NCI-H187 (cell line): ENCODE data around the gene ZNF883.
"Not testable (repeated sequence)": the region's sequence is repeated elsewhere in the genome, so short reads cannot be mapped to it uniquely, and the experiment has no call there.

Experiments used
- DNase-seq, 2 experiments: peaks; one replicate each; lab custom pipeline; 2025; lab: John Stamatoyannopoulos, UW

The ZNF883 gene

GRCh38 chr9:113011911-113012381, at the start of gene ZNF883:
Gene ZNF883 (minus strand): TSS chr9:113012192.
- peak; percentile 7 for DNase-seq

DNA sequence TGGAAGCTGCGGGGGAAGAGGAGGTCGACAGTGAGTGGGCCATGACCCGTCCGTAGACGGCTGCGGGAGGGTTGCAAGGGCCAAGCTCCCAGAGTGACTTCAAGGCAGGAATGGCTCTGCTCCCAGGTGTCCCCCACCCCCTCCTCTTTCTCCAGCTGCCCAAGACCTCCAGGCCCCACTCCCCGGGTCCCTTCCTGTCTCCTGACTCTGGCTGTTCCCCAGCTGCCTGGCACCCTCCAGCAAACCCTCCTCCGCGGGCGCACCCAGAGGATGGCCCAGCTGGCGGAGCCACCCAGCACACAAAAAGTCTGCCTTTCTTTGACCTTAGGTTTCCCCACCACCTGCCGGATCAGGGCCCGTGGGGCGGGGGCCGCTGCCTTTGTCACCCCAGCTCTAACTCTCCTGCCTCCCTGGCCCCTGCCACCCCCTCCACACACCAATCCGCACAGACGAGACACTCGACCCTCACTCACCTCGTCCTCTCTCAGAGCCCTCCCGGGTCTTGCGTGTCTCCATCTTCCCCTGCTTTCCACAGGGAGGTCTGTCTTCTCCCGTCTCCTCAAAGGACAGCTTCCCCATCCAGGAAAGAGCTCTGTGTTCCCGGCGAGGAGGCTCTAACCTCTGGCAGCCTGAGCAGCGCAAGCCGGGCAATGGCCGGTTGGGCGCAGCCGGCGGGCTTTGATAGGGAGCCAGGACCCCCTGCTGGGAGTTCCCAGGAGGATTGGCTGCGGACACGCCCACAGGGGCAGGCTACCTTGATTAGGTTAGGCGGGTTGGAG, 49.3 kb upstream of the ZNF883 start:
- not testable (repeated sequence) for DNase-seq

DNA sequence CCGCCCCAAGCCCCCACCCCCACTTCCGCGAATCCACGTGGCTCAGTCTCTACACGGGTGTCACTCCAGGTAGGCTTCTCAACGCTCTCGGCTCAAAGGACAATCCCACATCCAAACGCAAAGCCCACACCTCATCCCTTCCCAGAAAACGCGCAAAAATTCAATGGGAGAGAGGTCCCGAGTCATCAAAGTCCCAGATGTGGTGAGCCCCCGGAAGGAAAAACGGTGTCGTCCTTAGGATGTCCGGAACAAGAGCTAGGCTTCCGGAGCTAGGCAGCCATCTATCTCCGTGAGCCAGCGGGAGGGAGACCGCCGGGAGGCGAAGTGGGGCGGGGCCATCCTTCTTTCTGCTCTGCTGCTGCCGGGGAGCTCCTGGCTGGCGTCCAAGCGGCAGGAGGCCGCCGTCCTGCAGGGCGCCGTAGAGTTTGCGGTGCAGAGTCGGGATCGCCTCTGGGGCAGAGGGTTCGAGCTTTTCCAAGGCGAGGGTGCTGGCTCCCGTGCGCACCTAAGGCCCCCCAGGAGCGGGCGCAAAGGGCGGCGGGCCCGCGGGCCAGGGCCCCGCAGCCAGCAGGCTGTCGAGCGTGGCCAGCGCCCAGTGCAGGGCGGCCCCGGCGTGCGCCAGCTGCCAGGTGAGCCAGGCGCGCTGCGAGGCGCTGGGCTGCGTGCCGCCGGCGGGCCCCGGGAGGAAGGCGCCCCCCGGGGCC, 47.7 kb upstream of the ZNF883 start:
- DNase-seq, result not testable (repeated sequence)

DNA sequence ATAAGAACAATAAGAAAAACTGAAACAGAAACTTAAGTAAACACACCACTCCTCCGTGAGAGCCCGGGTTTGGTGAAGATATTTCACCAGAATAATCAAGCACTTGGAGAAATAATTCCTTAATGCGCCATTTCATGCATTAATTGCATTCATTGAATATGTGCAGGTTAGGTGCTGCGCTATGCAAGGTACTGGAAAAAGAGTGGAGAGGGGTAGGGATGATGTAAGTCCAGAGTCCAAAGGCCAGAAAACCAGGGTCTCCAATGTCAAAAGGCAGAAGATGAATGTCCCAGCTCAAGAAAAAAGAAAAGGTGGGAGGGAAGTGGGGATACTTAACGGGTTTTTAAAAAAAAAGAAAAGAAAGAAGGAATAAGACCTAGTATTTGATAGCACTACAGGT, 45.2 kb upstream of the ZNF883 start:
- no peak for DNase-seq

DNA sequence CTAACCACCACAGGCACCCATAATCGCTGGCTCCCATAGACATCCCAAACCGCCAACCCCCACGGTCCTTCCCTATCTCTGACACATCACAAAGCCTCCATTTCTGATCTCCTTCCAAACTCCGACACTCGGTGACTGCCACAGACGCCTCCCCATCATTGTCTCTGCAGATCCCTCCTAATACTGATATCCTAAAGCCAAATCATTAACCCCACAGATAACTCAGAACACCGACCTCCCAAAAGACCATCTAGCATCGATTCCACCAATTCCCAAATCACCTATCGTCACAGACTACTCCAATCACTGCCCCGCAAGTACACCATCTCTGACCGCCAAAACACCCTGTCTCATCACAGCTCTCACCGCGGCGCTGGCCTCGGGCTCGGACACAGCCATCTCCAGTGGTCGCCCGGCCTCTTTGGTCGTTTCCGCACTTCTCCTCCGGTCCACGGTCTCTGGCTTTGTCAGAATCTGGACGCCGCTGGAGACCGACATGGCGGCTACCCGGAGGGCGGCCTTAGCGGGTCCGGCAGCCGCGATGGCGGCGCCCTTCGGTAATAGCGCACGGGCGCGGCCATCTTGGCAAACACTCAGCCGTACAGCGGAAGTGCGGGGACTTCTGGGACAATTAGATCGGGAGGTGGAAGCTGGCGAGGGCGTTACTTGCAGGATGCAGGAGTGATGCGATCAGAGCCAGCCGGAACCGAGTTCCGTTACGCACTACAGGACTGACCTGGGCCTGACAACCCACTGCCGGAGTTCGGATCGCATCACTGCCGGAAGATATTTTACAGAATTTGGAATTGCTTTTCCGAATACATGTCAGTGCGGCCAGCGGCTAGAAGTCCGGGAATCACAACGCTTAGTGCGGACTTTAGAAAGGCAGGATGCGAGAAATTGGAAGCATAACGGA, 44.5 kb upstream of the ZNF883 start, which contains the start of gene ZFP37:
Gene ZFP37, minus strand, starts transcription at position 534 of the 916 bp plus-strand sequence. Its CDS starts 36 bp downstream, at position 498.
- peak; percentile 63 to 66 for DNase-seq

- DNase-seq, result no peak
Measured at GRCh38 chr9:113042884-113043657, 31.1 kb upstream of the ZNF883 start.

- DNase-seq, result no peak
Measured at GRCh38 chr9:113026200-113026599, 14.2 kb upstream of the ZNF883 start.

GRCh38 chr9:113018247-113018646, 6.3 kb upstream of the ZNF883 start:
- DNase-seq, result no peak

GRCh38 chr9:113012492-113012891, 500 bp upstream of the ZNF883 start:
- no peak for DNase-seq

DNA sequence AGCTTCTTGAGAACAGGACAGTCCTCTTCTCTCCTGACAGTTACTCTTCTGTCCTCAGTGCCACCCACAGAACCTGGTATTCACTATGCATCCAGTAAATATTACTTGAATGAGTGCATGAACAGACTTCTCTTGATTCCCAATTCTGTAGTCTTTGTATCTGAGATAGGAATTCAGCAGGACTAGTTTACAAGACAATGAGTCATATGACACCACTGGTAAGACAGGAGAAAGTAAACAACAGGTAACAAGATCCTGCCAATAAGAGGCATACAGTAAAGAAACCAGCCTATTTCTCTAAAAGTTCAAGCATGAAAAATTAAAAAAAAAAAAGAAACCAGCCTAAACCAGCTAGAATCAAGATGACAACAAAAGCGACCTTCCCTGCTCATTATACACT, 6.2 kb downstream of the ZNF883 start:
- no peak for DNase-seq

GRCh38 chr9:112997236-112997941, 14.6 kb downstream of the ZNF883 start:
- no peak for DNase-seq

- no peak for DNase-seq
Measured at GRCh38 chr9:112971415-112971814, 40.6 kb downstream of the ZNF883 start.

- no peak for DNase-seq
Measured at GRCh38 chr9:112970939-112971338, 41.1 kb downstream of the ZNF883 start.

DNA sequence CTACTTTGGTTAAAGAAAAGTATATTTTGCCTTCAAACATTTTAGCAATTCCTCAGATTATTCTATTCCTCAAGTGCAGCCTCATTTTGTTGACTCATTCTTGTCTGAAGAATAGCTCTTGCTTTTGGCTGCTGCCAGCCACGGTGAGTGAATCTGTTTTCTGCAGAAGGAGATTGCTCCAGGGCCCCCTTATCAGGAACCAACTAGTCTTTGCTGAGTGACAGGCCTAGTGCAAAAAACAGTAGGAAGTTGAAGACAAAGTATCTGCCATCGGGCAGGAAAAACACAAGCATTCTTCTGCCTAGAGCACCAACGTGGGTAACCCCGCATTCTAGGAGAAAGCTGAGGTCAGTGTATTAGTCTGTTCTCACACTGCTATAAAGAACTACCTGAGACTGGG, 42.3 kb downstream of the ZNF883 start:
- DNase-seq, result no peak

GRCh38 chr9:112955550-112955949, 56.4 kb downstream of the ZNF883 start:
- DNase-seq, result no peak

GRCh38 chr9:112945620-112946208, 66.3 kb downstream of the ZNF883 start:
- no peak for DNase-seq

GRCh38 chr9:112939418-112939817, 72.6 kb downstream of the ZNF883 start:
- no peak for DNase-seq

GRCh38 chr9:112933696-112934095, 78.3 kb downstream of the ZNF883 start:
- DNase-seq, result no peak

DNA sequence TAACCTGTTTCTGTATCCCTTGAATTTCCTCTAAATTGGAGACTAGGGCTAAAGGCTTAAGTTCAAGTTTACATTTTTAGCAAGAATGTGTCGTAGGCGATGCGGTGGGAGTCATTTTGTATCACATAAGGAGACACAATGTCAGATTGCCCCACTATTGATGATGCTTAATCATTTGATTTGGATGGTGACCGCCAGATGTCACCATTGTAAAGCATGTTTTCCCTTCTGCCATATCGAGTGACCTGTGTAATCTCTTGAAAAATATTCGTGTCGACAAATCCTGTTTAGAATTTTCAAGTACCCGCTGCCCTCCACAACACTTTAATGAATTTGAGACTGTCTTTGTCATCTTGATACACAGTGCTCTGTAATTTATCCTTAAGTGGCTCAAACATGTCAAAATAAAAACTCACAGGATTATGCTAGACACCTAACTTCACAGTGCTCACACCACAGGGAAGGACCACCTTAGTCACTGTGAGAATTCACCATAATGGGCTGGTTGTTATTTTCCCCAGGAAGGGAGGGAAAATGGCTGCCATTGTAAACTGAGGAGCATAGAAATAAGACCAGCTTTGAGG, 86.8 kb downstream of the ZNF883 start:
- DNase-seq, result no peak

DNA sequence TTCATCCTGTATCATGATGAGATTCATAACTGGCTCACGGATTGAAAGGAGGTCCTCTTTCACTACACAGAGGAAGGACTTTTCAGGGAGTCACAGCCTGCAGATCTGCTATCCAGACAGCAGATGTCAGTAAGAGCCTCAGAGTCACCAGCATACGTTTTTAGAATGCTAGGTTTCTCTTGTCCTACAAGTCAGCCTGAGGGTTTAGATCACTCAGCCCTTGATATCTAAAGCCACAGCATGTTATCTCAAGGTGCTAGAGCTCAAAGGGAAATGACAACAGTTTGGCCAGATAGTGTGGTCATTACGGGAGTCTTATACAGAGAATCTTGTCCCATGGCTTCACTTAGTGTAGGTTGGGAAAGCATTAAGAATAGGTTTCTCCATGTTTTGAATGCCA, 90.4 kb downstream of the ZNF883 start:
- DNase-seq, result no peak
